ENCODE results near the gene NSMCE1.

Gene NSMCE1

DNA sequence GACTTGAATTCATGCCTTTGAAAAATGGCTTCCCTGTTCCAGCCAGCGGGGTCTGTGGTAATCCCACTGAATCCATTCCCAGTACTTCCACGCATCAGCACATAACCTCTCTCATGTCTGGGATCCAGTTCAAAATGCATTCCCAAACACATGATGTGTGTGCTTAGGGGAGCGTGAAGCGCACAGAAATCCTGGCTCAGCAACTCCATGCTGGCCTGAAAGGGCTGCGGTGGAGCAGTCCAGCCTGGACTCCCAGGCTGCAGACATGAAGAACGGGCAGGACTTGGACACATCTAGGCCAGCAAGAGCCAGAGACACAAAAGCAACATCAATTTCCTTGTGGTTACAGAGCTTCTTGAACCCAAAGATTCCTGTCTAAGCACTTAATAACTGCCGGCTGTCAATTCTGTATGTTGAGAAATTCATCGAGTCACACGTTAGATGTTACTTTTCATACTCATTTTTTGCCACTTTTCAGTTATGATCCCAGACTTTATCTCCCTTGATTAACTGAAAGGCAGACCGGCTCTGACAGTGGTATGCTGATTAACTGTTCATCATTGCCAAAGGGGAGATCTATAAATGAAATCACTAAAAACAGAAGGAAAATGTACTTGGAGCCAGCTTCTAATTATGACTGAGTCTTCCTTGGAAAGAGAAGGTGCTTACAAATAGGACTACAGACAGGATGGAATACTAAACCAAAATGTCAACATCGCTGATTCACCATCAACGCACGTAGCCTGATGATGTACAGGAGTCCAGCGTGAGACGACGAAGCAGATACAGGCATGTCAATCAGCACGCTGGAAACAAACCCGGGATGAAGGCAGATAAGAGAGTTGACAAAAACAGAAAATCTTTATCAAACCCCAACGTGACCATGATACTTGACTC is 23.0 kb downstream of the NSMCE1 start:
- no peak overlapping the region for H3K4me3 ChIP-seq (ENCODE audit: low read depth, low read length)
- H3K9ac ChIP-seq (ENCODE audit: low read depth, low read length), result no peak overlapping the region
- H3K4me1 ChIP-seq (ENCODE audit: control insufficient read depth, insufficient read depth, low read length), result peaks cover 6% of the 10 kb centered on the region
- H3K27me3 ChIP-seq (ENCODE audit: control insufficient read depth, insufficient read depth, low read length), result no peaks in the 10 kb centered on the region
- no peaks in the 10 kb centered on the region for H3K9me3 ChIP-seq (ENCODE audit: control insufficient read depth, insufficient read depth, low read length)
- no peaks in the 10 kb centered on the region for H3K36me3 ChIP-seq (ENCODE audit: control insufficient read depth, insufficient read depth, low read length)

DNA sequence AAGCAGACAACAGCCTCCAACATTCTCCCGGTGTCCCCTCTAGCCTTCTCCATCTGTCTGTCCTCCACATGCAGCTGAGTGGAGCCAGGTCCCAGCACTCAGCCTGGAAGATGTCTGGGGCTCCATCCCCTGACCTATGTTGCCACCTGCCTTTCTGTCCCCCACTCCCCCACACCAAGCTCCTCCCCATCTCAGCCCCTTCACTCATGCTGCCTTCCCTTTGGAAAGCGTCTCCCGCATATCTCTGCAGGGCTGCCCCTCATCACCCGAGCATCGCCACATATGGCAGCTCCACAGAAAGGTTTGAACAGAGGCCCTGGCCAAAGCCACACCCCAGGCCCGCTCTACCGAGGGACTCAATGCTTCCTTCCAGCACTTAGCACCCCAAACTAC is 24.2 kb downstream of the NSMCE1 start:
- Histone ChIP-seq H3K4me1 (ENCODE audit: control insufficient read depth, insufficient read depth, low read length) (peaks cover 6% of the 10 kb centered on the region), H3K36me3 (ENCODE audit: control insufficient read depth, insufficient read depth, low read length) (no peaks in the 10 kb centered on the region), H3K9ac (ENCODE audit: low read depth, low read length) (no peak overlapping the region), H3K27me3 (ENCODE audit: control insufficient read depth, insufficient read depth, low read length) (no peaks in the 10 kb centered on the region), H3K9me3 (ENCODE audit: control insufficient read depth, insufficient read depth, low read length) (no peaks in the 10 kb centered on the region), H3K4me3 (ENCODE audit: low read depth, low read length) (no peak overlapping the region)

DNA sequence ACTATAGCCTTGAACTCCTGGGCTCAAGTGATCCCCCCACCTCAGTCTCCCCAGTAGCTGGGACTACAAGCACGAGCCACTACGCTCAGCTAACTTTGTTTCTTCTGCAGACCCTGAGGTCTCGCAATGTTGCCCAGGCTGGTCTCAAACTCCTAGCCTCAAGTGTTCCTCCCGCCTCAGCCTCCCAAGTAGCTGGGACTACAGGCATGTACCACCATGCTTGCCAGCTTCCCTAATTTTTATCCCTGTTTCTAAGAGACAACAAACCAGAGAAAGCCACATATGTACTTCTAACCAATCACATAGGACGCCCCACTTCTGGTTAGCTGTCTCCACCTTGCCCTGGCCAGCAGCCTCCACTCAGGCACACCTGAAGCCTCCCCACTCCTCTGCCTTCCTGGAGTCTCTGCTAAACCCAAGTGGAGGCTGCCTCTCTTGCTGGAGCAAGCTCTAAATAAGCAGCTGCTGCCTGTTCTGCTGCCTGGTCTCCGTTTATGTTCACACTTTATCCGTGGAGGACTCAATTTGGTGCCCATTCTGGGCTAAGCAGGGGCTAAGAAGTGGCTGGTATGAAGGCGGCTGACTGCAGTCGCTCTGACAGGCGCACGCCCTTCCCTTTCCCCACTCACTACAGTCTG is 24.7 kb downstream of the NSMCE1 start:
- peaks cover 6% of the 10 kb centered on the region for H3K4me1 ChIP-seq (ENCODE audit: control insufficient read depth, insufficient read depth, low read length)
- H3K4me3 ChIP-seq (ENCODE audit: low read depth, low read length), result no peak overlapping the region
- no peaks in the 10 kb centered on the region for H3K36me3 ChIP-seq (ENCODE audit: control insufficient read depth, insufficient read depth, low read length)
- no peaks in the 10 kb centered on the region for H3K9me3 ChIP-seq (ENCODE audit: control insufficient read depth, insufficient read depth, low read length)
- no peaks in the 10 kb centered on the region for H3K27me3 ChIP-seq (ENCODE audit: control insufficient read depth, insufficient read depth, low read length)
- no peak overlapping the region for H3K9ac ChIP-seq (ENCODE audit: low read depth, low read length)

DNA sequence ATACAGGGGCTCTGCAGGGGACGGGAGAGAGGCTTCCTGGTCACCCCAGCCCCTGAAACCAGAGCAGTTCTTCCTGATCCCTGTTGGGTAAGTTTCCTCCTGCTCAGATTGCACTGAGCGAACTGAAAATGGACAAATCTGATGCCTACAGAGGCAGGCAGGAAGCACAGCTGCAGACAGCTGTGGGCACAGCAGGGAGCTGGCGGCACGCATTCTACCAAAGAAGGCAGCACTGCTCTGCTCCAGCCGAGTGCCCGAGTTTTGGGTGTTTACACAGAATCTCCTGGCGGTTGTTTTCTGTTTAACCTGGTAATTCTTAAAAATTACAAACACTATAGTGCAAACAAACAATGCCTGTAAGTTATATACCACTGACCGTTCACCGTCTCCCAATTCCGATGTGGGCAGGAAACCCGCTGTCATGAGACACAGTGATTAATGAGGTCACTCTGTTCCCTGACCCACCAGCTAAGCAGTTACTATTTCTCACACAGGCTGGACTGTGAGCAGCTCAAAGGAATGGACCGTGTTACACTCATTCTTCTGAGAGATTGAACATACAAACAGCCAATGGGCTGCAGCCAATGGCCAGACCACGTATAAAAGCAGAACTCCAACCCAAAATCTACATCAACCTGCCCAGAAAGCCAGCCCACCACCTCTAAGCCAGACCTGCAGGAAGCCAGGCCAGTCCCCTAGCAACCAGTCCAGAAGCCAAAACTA is 25.5 kb downstream of the NSMCE1 start:
- no peak overlapping the region for H3K9ac ChIP-seq (ENCODE audit: low read depth, low read length)
- no peaks in the 10 kb centered on the region for H3K27me3 ChIP-seq (ENCODE audit: control insufficient read depth, insufficient read depth, low read length)
- H3K36me3 ChIP-seq (ENCODE audit: control insufficient read depth, insufficient read depth, low read length), result no peaks in the 10 kb centered on the region
- H3K4me3 ChIP-seq (ENCODE audit: low read depth, low read length), result no peak overlapping the region
- H3K9me3 ChIP-seq (ENCODE audit: control insufficient read depth, insufficient read depth, low read length), result no peaks in the 10 kb centered on the region
- peaks cover 6% of the 10 kb centered on the region for H3K4me1 ChIP-seq (ENCODE audit: control insufficient read depth, insufficient read depth, low read length)

DNA sequence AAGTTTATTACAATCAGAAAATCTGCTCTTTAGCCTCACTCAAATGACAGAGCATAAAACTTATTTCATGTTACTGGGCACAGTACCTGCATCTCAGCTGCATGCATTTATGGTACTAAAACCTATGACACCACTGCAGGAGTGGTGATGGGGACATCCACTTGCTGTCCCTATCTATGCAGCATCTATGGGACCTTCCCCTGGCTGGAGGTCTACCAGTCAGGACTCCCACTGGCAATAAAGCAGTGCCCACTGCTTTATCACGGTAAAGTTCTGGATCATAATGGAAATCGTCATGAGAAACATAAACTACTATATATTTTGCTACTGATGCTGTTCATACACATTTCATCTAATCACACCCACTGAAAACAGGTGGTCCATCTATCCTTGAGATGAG is 26.2 kb downstream of the NSMCE1 start:
- Histone ChIP-seq H3K27me3 (ENCODE audit: control insufficient read depth, insufficient read depth, low read length) (no peaks in the 10 kb centered on the region), H3K9me3 (ENCODE audit: control insufficient read depth, insufficient read depth, low read length) (no peaks in the 10 kb centered on the region), H3K9ac (ENCODE audit: low read depth, low read length) (no peak overlapping the region), H3K4me1 (ENCODE audit: control insufficient read depth, insufficient read depth, low read length) (peaks cover 6% of the 10 kb centered on the region), H3K36me3 (ENCODE audit: control insufficient read depth, insufficient read depth, low read length) (no peaks in the 10 kb centered on the region), H3K4me3 (ENCODE audit: low read depth, low read length) (no peak overlapping the region)

DNA sequence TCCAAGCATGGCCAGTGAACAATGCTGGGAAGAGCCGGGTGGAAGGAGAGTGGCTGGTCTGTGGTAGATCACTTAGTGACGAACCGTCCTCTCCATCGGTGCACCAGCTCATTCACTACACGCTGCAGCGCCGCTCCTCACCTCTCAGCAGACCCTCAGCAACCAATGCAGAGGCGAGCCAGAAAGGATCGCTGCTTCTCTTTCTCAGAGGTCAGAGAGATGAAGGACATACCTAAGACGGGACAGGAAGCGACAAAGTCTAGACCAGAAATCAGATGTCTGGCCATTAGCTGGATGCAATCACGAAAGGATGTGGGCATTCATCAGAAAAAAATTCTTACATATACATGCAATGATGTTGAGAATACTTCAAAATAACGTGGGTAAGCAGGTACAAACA is 26.9 kb downstream of the NSMCE1 start:
- Histone ChIP-seq H3K4me3 (ENCODE audit: low read depth, low read length) (no peak overlapping the region), H3K9ac (ENCODE audit: low read depth, low read length) (no peak overlapping the region), H3K9me3 (ENCODE audit: control insufficient read depth, insufficient read depth, low read length) (no peaks in the 10 kb centered on the region), H3K27me3 (ENCODE audit: control insufficient read depth, insufficient read depth, low read length) (no peaks in the 10 kb centered on the region), H3K36me3 (ENCODE audit: control insufficient read depth, insufficient read depth, low read length) (no peaks in the 10 kb centered on the region), H3K4me1 (ENCODE audit: control insufficient read depth, insufficient read depth, low read length) (peaks cover 6% of the 10 kb centered on the region)

DNA sequence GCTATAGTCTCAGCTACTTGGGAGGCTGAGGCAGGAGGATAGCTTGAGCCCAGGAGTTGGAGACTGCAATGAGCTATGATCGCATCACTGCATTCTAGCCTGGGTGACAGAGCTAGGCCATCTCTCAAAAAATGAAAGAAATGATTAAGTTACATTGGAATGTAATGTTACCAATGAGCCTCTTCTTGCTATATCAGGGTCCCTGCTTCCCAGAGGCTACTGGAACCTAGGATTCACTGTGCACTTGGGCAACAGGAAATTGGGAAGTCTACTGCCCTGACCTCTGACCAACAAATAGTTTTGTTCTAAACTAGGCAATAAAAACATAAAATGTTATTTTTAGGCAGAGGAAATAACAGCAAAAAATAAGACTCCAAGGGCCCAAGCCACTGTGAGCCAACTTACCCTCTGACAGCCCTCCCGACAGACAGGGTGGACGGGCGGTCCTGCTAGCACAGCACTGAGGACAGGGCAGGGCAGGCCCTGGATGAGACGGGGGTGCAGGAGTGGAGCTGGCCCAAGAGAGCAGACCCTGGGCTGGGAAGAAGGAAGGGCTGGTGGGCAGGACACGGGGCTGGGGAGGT is 27.5 kb downstream of the NSMCE1 start:
- H3K9me3 ChIP-seq (ENCODE audit: control insufficient read depth, insufficient read depth, low read length), result no peaks in the 10 kb centered on the region
- H3K27me3 ChIP-seq (ENCODE audit: control insufficient read depth, insufficient read depth, low read length), result no peaks in the 10 kb centered on the region
- no peaks in the 10 kb centered on the region for H3K36me3 ChIP-seq (ENCODE audit: control insufficient read depth, insufficient read depth, low read length)
- H3K9ac ChIP-seq (ENCODE audit: low read depth, low read length), result no peak overlapping the region
- peaks cover 6% of the 10 kb centered on the region for H3K4me1 ChIP-seq (ENCODE audit: control insufficient read depth, insufficient read depth, low read length)
- H3K4me3 ChIP-seq (ENCODE audit: low read depth, low read length), result no peak overlapping the region

DNA sequence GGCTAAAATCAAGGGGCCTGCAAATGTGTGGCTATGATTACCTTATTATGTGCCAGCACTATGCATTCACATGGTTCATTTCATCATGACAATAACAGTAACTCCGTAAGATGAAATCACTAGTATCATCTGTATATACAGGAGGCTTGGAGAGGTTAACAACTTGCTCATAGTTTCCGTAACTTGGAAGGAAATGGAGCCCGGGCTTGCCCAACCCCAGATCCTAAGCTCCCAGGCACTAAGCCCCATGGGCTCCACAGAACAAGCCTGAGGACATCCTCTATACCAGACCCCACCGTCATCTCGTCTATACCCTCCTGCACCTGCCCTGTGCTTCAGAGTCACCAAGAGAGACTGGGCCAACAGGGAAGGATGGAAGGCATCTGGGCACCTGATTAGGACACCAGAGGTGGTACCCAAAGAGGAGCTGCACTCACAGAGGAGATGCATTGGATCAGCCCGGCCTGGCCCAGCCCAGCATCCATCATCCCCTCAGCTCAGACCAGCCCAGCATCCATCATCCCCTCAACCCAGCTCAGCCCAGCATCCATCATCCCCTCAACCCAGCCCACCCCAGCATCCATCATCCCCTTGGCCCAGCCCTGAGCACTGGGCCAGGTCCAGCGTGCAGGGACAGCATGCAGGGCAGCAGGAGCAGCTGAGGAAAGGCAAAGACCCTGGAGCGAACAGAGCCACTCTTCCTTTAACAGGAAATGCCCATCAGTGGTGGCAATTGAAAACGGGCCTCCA is 28.5 kb downstream of the NSMCE1 start:
- Histone ChIP-seq H3K4me3 (ENCODE audit: low read depth, low read length) (no peak overlapping the region), H3K36me3 (ENCODE audit: control insufficient read depth, insufficient read depth, low read length) (no peaks in the 10 kb centered on the region), H3K27me3 (ENCODE audit: control insufficient read depth, insufficient read depth, low read length) (no peaks in the 10 kb centered on the region), H3K9me3 (ENCODE audit: control insufficient read depth, insufficient read depth, low read length) (no peaks in the 10 kb centered on the region), H3K9ac (ENCODE audit: low read depth, low read length) (no peak overlapping the region), H3K4me1 (ENCODE audit: control insufficient read depth, insufficient read depth, low read length) (peaks cover 6% of the 10 kb centered on the region)

DNA sequence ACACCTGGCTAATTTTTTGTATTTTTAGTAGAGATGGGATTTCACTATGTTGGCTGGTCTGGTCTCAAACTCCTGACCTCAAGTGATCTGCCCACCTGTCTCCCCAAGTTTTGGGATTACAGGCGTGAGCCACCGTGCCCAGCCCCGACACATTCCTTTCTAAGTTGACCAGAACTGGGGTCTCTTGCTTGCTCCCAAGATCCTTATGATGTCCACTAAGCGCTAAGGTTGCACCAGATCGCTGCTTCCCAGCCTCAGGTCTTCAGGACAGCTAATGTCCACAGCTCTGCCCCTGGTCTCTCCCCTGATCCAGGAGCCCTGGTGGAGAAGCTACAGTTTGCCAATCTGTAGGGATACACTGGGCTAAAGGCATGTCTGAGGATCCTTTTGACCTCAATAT is 29.5 kb downstream of the NSMCE1 start:
- Histone ChIP-seq H3K9me3 (ENCODE audit: control insufficient read depth, insufficient read depth, low read length) (no peaks in the 10 kb centered on the region), H3K4me3 (ENCODE audit: low read depth, low read length) (no peak overlapping the region), H3K36me3 (ENCODE audit: control insufficient read depth, insufficient read depth, low read length) (peaks cover 2% of the 10 kb centered on the region), H3K4me1 (ENCODE audit: control insufficient read depth, insufficient read depth, low read length) (peaks cover 6% of the 10 kb centered on the region), H3K9ac (ENCODE audit: low read depth, low read length) (no peak overlapping the region), H3K27me3 (ENCODE audit: control insufficient read depth, insufficient read depth, low read length) (no peaks in the 10 kb centered on the region)

DNA sequence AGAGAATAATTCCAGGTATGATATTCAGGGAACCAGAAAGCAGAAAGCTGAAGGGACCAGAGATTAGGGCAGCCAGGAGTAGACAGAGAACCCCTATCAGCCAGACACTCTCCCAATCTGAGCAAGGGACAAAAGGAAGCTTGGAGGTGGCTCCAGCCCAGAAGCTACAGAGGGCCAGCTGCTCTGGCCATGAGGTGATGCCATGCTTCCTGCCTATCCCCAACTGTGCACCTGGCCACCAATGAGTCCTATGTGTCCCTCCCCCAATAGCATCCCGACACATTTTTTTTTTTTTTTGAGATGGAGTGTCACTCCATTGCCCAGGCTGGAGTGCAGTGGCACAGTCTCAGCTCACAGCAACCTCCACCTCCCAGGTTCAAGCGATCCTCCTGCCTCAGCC is 30.0 kb downstream of the NSMCE1 start:
- H3K9ac ChIP-seq (ENCODE audit: low read depth, low read length), result no peak overlapping the region
- H3K4me1 ChIP-seq (ENCODE audit: control insufficient read depth, insufficient read depth, low read length), result peaks cover 6% of the 10 kb centered on the region
- no peaks in the 10 kb centered on the region for H3K27me3 ChIP-seq (ENCODE audit: control insufficient read depth, insufficient read depth, low read length)
- peaks cover 5% of the 10 kb centered on the region for H3K36me3 ChIP-seq (ENCODE audit: control insufficient read depth, insufficient read depth, low read length)
- H3K9me3 ChIP-seq (ENCODE audit: control insufficient read depth, insufficient read depth, low read length), result no peaks in the 10 kb centered on the region
- H3K4me3 ChIP-seq (ENCODE audit: low read depth, low read length), result no peak overlapping the region

DNA sequence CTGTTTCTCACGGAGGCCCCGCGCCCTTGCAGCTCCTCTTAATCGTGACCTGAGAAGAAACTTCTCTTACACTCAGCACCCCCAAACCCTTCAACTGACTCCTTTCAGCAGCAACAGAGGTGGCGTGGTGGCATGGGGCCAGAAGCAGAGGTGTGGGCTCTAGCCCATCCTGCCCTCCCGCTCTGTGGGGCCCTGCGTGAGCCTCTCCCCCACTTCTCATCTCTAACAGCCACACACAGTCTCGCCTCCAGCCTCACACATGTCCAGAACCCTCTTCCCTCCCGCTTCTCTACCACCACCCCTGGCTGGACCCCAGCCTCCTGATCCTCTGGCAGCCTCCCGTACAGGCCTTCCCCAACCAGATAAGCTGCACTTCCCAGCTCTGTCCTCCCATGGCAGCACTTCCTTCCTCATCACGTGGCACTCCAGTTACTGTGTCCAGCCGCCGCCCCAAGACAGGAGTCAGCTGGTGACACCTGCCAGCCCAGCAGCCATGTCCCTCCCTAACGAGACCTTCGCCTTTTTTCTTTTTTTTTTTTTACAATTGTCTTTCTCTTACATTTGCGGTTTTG is 30.5 kb downstream of the NSMCE1 start:
- Histone ChIP-seq H3K9me3 (ENCODE audit: control insufficient read depth, insufficient read depth, low read length) (no peaks in the 10 kb centered on the region), H3K4me1 (ENCODE audit: control insufficient read depth, insufficient read depth, low read length) (peaks cover 3% of the 10 kb centered on the region), H3K27me3 (ENCODE audit: control insufficient read depth, insufficient read depth, low read length) (no peaks in the 10 kb centered on the region), H3K9ac (ENCODE audit: low read depth, low read length) (no peak overlapping the region), H3K36me3 (ENCODE audit: control insufficient read depth, insufficient read depth, low read length) (peaks cover 5% of the 10 kb centered on the region), H3K4me3 (ENCODE audit: low read depth, low read length) (no peak overlapping the region)
